GM18861 (cell line): ENCODE results near the gene SMIM5.
A peak's percentile ranks its signal among the peaks of the same experiment; 100 is the strongest.
"Not testable (repeated sequence)": the region's sequence is repeated elsewhere in the genome, so short reads cannot be mapped to it uniquely, and the experiment has no call there.

Experiments used
- ATAC-seq: cut with Tn5 transposase; IDR thresholded peaks from one replicate; pipeline ENCODE4 v1.9.1; 2021; ENCODE audit not compliant: unreplicated experiment

SMIM5 gene, protein sequence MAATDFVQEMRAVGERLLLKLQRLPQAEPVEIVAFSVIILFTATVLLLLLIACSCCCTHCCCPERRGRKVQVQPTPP

DNA sequence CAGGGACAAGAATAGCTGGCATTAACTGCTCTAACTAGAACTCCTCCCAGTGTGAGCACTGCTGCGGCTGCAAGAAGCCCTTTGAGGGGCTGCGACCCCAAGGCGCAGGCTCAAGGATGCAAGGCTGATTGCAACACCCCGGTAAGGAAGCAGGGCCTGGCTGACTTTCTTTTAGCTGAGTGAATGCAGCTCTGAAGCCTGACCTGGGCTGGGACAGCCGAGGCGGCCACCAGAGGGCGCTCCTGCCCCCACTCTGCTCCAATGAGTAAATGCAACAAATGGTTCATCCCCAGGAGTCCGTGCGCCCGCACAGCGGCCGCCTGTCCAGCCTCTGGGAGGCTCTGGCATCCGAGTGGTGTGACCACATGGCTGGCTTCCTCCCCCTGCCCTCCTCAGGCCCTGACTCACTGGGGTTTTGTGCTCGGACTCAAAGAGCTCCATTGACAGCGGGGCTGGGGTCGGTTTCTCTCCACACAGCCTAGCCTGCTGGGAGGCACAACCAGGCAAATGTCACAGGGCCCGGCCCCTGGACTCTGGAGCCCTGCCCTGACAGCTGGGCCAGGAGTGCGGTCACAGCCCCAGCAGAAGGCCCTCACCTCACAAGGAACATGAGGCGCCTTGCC is at the start of gene SMIM5:
SMIM5 (plus strand) TSS at position 572 of the 623 bp plus-strand sequence. CDS start 6,768 bp downstream, outside the sequence.
- no peak for ATAC-seq

- no peak for ATAC-seq
Measured at GRCh38 chr17:75584849-75585175, 48.4 kb upstream of the SMIM5 start.

DNA sequence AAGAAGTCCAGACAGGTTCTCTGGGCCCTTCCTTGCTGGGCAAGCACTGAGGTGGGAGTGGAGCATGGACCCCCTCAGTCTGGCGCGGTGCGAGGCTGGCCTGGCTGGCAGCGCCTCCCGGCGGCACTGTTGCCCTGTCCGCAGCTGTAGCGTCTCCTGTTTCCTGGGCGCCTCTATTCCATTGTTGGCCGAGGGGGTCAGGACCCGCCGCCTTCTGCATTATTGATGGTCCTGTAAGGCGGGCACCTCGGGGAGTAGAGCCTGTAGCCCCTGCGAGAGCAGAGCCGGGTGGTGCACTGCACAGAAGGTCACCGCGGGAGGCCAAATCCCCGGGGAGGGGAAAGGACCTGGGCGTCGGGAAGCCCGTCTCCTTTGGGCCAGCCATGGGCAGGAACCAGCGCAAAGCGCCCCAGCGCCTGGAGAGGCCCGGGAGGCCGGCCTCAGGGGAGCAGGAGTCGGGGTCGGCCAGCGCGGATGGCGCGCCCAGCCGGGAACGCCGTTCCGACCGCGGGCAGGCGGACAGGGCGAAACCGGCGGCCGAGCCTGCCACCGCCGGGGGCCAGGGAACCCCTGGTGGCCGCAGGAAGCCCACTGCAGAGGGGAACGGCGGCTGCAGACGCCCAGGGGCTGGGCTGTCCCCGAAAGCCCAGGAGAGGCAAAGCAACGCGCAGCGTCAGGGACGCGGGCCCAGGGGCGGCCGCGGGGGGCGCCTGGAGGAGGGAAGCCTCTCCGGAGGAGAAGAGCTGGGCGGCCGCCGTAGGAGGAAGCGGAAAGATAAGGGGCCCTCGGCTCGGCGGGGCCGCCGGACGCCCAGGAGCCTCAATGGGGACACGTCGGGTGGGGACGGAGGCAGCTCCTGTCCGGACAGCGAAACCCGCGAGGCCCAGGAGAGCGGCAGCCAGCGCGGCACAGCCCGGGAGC is 45.3 kb upstream of the SMIM5 start, which contains the start of gene MYO15B:
MYO15B (plus strand) TSS at position 126 of the 921 bp plus-strand sequence; CDS start at position 384, 258 bp downstream.
- ATAC-seq, result no peak

GRCh38 chr17:75588596-75589011 is 44.6 kb upstream of the SMIM5 start:
- peak; percentile 26 for ATAC-seq

DNA sequence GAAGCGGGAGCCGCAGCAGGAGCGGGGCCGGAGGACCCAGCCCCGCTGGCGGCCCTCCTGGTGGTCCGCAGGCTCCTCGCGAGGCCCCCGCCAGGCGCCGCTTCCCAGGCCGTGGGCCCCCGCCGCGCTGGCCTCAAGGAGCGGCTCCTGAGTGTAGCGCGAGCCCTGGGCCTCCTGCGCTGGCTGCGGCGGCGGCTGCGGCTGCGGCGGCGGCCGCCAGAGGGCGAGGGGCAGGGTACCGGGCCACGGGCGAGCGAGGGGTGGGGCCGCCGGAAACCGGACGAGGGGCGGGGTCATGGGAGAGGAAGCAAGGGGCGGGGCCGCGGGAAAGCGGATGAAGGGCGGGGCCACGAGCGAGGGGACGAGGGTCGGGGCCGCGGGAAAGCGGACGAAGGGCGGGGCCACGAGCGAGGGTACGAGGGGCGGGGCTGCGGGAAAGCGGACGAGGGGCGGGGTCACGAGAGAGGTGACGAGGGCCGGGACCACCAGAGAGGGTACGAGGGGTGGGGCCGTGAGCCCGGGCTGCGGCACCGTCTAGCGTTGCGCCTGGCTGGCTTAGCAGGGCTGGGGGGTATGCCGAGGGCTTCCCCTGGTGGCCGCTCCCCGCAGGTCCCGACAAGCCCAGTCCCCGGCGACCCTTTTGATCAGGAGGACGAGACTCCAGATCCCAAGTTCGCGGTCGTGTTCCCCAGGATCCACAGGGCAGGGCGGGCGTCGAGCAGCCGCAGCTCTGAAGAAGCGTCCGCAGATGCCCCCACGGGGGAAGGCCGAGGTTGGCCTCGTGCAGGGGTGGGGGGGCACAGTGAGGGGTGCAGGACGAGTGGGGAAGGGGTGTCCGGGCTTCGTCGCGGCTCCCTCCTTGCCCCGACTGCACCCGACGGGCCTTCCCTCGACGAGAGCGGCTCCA is 44.0 kb upstream of the SMIM5 start:
- peak; percentile 50 for ATAC-seq

GRCh38 chr17:75589919-75590303 is 43.3 kb upstream of the SMIM5 start:
- no peak for ATAC-seq

- no peak for ATAC-seq
Measured at GRCh38 chr17:75590314-75590761, 42.9 kb upstream of the SMIM5 start.

- ATAC-seq, result no peak
Measured at GRCh38 chr17:75590849-75591721, 42.1 kb upstream of the SMIM5 start.

DNA sequence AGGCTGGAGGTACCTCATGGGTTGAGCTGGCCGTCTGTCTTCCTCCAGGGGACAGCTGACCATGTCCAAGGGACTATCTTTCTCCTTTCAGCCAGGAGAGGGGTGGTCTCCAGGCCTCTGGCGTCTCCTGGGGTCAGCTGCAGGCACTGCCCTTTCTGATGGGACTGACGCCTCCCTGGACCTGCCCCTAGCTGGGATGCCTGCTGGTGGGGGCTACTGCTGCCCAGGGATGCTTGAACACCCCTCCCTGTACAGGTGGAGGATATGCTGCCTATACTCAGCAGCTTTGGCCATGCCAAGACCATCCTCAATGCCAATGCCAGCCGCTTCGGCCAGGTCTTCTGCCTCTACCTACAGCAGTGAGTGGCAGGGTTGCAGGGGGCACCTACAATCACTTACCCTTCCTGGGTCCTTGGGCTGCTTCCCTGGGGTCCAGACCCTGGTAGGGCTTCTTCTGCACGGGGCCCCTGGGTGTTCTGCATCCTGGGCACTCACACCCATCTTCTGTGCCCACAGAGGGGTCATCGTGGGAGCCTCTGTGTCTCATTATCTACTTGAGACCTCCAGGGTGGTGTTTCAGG is 41.4 kb upstream of the SMIM5 start:
- ATAC-seq, result no peak

DNA sequence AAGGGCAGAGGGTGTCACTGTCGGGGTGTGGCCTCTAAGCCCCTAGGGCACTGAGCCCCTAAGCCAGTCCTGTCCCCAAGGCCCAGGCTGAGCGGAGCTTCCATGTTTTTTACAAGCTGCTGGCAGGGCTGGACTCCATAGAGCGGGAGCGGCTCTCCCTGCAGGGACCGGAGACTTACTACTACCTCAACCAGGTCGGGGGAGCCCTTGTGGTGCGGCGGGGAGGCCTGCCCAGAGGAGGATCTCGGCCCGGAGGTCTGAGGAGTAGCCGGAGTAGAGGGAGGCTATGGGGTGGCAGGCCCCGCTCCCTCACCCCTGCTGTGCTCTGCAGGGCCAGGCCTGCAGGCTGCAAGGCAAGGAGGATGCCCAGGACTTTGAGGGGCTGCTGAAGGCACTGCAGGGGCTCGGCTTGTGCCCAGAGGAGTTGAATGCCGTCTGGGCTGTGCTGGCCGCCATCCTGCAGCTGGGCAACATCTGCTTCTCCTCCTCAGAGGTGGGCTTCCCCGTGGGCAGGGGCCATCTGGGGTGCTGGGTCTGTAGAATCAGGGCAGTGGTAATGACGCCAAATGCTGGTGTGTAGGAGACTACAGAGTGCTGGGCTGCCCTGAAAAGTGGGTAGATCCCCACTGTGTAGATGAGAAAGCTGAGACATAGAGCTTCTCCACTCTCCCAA is 40.8 kb upstream of the SMIM5 start:
- ATAC-seq, result no peak

- ATAC-seq, result not testable (repeated sequence)
Measured at GRCh38 chr17:75593430-75593829, 39.8 kb upstream of the SMIM5 start.

DNA sequence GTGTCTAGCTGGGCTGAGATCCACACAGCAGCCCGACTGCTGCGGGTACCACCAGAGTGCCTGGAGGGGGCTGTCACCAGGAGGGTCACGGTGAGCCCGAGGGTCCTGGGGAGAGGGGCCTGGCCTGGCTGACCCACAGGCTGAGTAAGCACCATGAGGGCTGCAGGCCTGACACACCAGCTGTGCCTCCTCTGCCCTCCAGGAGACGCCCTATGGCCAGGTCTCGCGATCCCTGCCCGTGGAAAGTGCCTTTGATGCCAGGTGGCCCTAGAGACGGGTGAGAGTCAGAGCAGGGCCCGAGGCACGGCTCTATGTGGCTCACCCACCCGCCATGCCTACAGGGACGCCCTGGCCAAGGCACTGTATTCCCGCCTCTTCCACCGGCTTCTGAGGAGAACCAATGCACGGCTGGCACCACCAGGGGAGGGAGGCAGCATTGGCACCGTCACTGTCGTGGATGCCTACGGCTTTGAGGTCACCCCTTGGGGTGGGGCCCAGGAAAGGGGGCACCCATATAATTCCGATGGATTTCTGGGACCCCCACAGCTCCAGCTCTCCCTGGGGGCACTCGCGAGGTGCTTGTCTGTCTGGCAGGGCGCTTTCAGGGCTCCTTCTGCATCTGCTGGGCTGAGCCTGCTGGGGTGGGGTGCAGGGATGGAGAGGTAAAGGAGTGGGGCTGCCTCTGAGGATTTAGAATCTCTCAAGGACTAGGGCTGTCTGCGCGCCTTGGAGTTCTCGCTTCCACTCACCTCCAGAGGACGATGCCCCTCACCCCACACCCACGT is 38.5 kb upstream of the SMIM5 start:
- no peak for ATAC-seq

DNA sequence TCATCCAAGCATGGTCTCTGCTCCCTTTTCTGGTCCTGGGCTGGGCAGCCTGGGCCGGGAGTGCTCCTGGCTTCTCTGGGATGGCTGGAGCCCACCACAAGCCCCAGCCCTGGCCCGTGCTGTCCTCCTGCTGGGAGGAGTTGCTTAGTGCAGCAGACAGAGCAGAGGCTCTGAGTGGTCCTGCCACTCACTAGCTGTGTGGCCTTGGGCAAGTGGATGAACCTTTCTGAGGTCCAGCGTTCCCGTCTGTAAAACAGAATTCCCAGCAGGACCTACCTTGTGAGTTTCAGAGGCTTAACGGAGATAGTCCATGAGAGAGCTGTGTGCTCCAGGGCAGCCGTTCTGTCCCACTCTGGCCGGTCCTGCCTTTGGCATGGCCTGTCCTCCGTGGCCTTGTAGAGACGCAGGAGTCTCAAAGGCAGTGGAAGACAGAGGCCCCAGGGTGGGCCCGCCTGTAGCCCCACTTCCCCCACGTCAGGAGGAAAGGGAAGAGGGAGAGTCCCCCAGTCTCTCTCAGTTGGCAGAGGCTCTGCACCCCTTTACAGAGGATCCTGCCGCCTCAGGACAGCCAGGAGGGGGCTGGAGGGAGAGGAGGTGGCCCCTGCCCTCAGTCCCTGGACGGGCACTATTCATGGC is 37.8 kb upstream of the SMIM5 start:
- no peak for ATAC-seq

DNA sequence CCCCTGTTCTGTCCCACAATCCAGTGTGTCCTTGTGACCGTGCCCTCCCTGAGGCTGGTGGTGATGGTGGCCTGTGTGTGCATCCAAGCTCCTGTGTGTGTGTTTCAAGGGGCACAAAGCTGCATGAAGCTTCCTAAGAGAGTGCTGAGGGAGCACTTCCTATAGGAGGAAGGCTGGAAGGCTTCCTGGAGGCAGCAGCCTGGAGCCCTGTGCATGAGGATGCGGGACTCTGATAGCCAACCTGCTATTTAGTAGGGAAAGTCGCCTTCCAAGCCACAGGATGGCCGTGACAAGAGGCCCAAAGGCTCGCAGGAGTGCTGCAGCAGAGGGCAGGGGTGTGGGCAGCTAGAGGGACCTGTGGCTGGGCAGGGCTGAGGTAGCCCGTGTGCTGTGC is 37.3 kb upstream of the SMIM5 start:
- ATAC-seq, result no peak

DNA sequence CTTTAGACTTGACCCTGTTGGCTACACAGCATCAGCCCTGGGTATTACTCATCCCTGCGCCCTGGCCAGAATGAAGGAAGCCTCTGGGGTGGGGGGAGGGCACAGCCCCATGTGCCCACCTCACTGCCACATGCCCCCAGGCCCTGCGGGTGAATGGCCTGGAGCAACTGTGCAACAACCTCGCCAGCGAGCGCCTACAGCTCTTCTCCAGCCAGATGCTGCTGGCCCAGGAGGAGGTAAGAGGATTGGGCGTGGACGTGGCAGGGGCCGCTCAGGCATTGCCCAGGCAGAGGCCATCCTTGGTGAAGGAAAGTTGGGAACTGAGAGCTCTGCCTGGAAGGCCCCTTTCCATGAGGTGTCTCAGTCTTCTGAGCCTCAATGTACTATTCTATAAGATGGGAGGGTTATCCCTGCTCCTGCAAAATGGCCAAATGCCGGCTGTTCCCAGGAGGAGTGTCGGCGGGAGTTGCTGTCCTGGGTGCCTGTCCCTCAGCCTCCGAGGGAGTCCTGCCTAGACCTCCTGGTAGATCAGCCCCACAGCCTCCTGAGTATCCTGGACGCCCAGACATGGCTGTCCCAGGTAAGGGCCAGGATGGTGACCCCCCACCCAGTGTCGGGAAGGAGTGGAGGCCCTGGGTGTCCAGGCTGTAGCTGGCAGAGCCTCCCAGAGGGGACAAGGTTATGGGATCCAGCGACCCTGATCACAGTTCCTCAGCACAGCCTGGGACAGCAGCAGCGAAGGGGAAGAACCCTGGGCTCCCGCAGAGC is 36.7 kb upstream of the SMIM5 start:
- no peak for ATAC-seq

GRCh38 chr17:75601057-75601987 is 31.9 kb upstream of the SMIM5 start:
- ATAC-seq, result no peak
